A673 (cell line): ENCODE measurements around the gene COL4A2.

Experiments used
- CTCF ChIP-seq: fragments of 300-800, 200-600 bp; sonication (generic); conservative IDR thresholded peaks from 2 replicates; pipeline ENCODE4 v1.5.1; 2017; ENCODE audit warnings: low read depth, mild to moderate bottlenecking, antibody characterized with exemption, low read length, moderate library complexity, mixed read lengths
- EZH2 ChIP-seq: fragments of 200-600 bp; sonication (generic); IDR thresholded peaks from 2 replicates; pipeline ENCODE4 v1.6.1; 2017; ENCODE audit warnings: borderline replicate concordance, low read depth, mild to moderate bottlenecking, mixed read lengths, antibody characterized with exemption, low read length; ENCODE audit not compliant: poor library complexity, severe bottlenecking

DNA sequence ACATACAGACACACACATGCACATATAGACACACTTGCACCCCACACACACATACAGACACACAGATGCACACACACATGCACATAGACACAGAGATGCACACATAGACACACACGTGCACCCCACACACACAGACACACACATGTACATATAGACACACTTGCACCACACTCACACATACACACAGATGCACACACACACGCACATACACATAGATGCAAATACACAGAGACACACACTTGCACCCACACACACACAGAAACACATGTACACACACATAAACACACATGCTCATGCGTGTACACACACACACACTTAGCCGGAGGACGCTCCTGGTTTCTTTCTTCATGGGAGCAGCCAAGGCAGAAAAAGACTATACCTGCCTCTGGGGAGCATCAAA, 10.0 kb downstream of the COL4A2 start:
- TF ChIP-seq EZH2 = no peak
- no peak for TF ChIP-seq CTCF
